ENCODE results near the gene PLAC8L1.
A peak's percentile ranks its signal among the peaks of the same experiment; 100 is the strongest.

Gene PLAC8L1

DNA sequence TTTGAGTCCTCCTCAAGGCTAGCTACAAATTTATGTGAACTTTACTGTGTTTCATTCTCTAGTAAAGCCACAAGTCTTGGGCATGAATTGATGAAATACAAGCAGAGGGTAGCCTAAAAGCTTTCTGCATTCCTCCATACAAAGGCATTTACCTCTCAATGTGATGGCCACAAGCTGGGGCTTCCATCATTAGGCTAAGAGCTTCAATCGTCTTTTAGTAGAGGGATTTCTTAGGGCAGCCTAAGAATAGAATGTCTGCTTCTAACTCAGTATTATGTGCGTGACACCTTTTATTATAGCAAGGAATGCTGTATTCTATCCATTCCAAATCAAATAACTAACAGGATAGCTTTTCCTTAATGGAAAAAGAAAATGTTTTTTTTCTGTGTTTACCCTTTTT lies 3.7 kb downstream of the PLAC8L1 start:
- Histone ChIP-seq H3K4me1 (ENCODE audit: control insufficient read depth in 2 of 2, insufficient read depth in 1 of 2, low read depth in 1 of 2, low read length in 2 of 2) (peaks cover 0 to 2% of the 10 kb centered on the region in 2 donors), H2AFZ (ENCODE audit: low read length) (no peak overlapping the region), H4K91ac (ENCODE audit: low read depth, low read length, poor library complexity) (no peak overlapping the region), H3K23ac (ENCODE audit: low read depth, low read length, poor library complexity) (no peak overlapping the region), H2BK12ac (ENCODE audit: low read length) (no peak overlapping the region), H3K4me3 (ENCODE audit: low read length in 2 of 2) (no peak overlapping the region), H3K9ac (ENCODE audit: low read depth, low read length, poor library complexity) (no peak overlapping the region), H3K18ac (ENCODE audit: low read length) (no peak overlapping the region), H3K27me3 (ENCODE audit: control insufficient read depth in 3 of 3, insufficient read depth in 3 of 3, low read depth in 1 of 3, low read length in 3 of 3) (no peaks in the 10 kb centered on the region), H3K36me3 (replicated peaks in 1 of 2; ENCODE audit: control insufficient read depth in 2 of 2, insufficient read depth in 2 of 2, low read length in 2 of 2) (peaks cover 0 to 10% of the 10 kb centered on the region in 2 donors), H2BK5ac (ENCODE audit: low read length) (no peak overlapping the region), H3K4me2 (ENCODE audit: insufficient read depth, low read length, poor library complexity, severe bottlenecking) (no peak overlapping the region), H3K27ac (replicated peaks; ENCODE audit: low read length) (peak overlapping the region; percentile 50), H3K14ac (ENCODE audit: low read length) (no peak overlapping the region), H4K8ac (ENCODE audit: low read depth, low read length) (no peak overlapping the region), H2BK15ac (ENCODE audit: low read length) (no peak overlapping the region), H2BK120ac (ENCODE audit: low read depth, low read length) (no peak overlapping the region), H3K9me3 (replicated peaks in 1 of 2; ENCODE audit: control insufficient read depth in 2 of 2, insufficient read depth in 1 of 2, low read depth in 1 of 2, low read length in 2 of 2) (no peaks in the 10 kb centered on the region), H3K79me1 (ENCODE audit: low read depth, low read length) (no peaks in the 10 kb centered on the region), H2AK5ac (ENCODE audit: low read depth, low read length) (no peak overlapping the region), H3K4ac (ENCODE audit: low read length) (no peak overlapping the region)
- no peak for DNase-seq (ENCODE audit: low spot score)
- WGBS, 2 donors (ENCODE audit: extremely low coverage in 2 of 2, insufficient read length in 2 of 2, insufficient replicate concordance in 1 of 2), result no CpG with 5 or more reads among the region's 2 CpGs

DNA sequence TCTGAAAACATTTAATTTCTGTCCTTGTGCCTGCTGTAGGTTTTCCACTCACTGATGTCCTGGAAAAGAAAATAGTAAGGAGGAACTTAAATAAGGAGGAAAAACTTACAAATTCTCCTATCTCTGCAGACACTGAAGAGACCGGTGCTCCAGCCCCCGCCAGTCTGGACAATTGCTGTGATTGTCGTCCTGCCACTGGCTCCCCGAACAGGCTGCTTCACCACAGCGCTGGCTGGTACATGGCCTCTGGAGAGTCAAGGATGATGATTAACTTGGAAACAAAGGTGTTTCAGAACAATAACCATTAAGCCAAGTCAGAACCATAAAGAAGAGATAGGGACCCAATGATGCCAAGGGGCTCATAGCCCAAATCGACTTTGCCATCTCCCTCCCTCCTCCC lies 7.3 kb downstream of the PLAC8L1 start:
- no peak overlapping the region for H2AFZ ChIP-seq (ENCODE audit: low read length)
- DNase-seq (ENCODE audit: low spot score), result no peak
- no peak overlapping the region for H4K91ac ChIP-seq (ENCODE audit: low read depth, low read length, poor library complexity)
- H3K79me1 ChIP-seq (ENCODE audit: low read depth, low read length), result no peaks in the 10 kb centered on the region
- H2BK120ac ChIP-seq (ENCODE audit: low read depth, low read length), result no peak overlapping the region
- no peak overlapping the region for H2AK5ac ChIP-seq (ENCODE audit: low read depth, low read length)
- no peak overlapping the region for H3K4ac ChIP-seq (ENCODE audit: low read length)
- H2BK15ac ChIP-seq (ENCODE audit: low read length), result no peak overlapping the region
- H4K8ac ChIP-seq (ENCODE audit: low read depth, low read length), result no peak overlapping the region
- H3K4me2 ChIP-seq (ENCODE audit: insufficient read depth, low read length, poor library complexity, severe bottlenecking), result no peak overlapping the region
- no peak overlapping the region for H3K4me3 ChIP-seq (ENCODE audit: low read length in 2 of 2)
- WGBS, 2 donors (ENCODE audit: extremely low coverage in 2 of 2, insufficient read length in 2 of 2, insufficient replicate concordance in 1 of 2), result no CpG with 5 or more reads among the region's 6 CpGs
- no peak overlapping the region for H3K14ac ChIP-seq (ENCODE audit: low read length)
- H2BK5ac ChIP-seq (ENCODE audit: low read length), result no peak overlapping the region
- peaks cover 0 to 2% of the 10 kb centered on the region in 2 donors for H3K4me1 ChIP-seq (ENCODE audit: control insufficient read depth in 2 of 2, insufficient read depth in 1 of 2, low read depth in 1 of 2, low read length in 2 of 2)
- no peak overlapping the region for H3K23ac ChIP-seq (ENCODE audit: low read depth, low read length, poor library complexity)
- no peaks in the 10 kb centered on the region for H3K36me3 ChIP-seq (replicated peaks in 1 of 2; ENCODE audit: control insufficient read depth in 2 of 2, insufficient read depth in 2 of 2, low read length in 2 of 2)
- no peak overlapping the region for H3K27ac ChIP-seq (replicated peaks; ENCODE audit: low read length)
- H3K18ac ChIP-seq (ENCODE audit: low read length), result no peak overlapping the region
- no peaks in the 10 kb centered on the region for H3K27me3 ChIP-seq (ENCODE audit: control insufficient read depth in 3 of 3, insufficient read depth in 3 of 3, low read depth in 1 of 3, low read length in 3 of 3)
- H3K9ac ChIP-seq (ENCODE audit: low read depth, low read length, poor library complexity), result no peak overlapping the region
- no peak overlapping the region for H2BK12ac ChIP-seq (ENCODE audit: low read length)
- H3K9me3 ChIP-seq (replicated peaks in 1 of 2; ENCODE audit: control insufficient read depth in 2 of 2, insufficient read depth in 1 of 2, low read depth in 1 of 2, low read length in 2 of 2), result no peaks in the 10 kb centered on the region

DNA sequence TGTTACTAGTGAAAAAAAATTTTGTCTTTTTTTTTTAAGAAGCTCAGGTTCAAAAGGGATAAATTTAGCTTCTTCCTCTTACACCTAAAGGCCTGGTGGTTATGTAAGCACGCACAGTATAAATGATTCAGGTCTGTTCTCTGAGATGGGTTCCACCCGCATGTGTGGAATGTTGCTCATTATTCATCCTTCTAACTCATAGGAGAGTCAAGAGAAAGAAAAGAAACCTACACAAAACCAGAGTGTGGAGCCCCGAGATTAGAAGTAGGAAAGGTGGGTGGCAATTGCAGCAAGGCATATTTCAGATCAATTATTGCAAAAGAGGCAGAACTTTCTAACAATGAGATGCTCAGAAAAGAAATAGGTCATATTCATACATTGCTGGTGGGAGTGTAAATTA lies 13.5 kb downstream of the PLAC8L1 start:
- Histone ChIP-seq H3K23ac (ENCODE audit: low read depth, low read length, poor library complexity) (no peak overlapping the region), H3K27ac (replicated peaks; ENCODE audit: low read length) (no peak overlapping the region), H3K36me3 (replicated peaks in 1 of 2; ENCODE audit: control insufficient read depth in 2 of 2, insufficient read depth in 2 of 2, low read length in 2 of 2) (no peaks in the 10 kb centered on the region), H2BK15ac (ENCODE audit: low read length) (no peak overlapping the region), H3K27me3 (ENCODE audit: control insufficient read depth in 3 of 3, insufficient read depth in 3 of 3, low read depth in 1 of 3, low read length in 3 of 3) (no peaks in the 10 kb centered on the region), H2BK5ac (ENCODE audit: low read length) (no peak overlapping the region), H3K4me1 (ENCODE audit: control insufficient read depth in 2 of 2, insufficient read depth in 1 of 2, low read depth in 1 of 2, low read length in 2 of 2) (no peaks in the 10 kb centered on the region), H2BK120ac (ENCODE audit: low read depth, low read length) (no peak overlapping the region), H3K79me1 (ENCODE audit: low read depth, low read length) (no peaks in the 10 kb centered on the region), H3K9me3 (replicated peaks in 1 of 2; ENCODE audit: control insufficient read depth in 2 of 2, insufficient read depth in 1 of 2, low read depth in 1 of 2, low read length in 2 of 2) (no peaks in the 10 kb centered on the region), H3K18ac (ENCODE audit: low read length) (no peak overlapping the region), H2BK12ac (ENCODE audit: low read length) (no peak overlapping the region), H4K91ac (ENCODE audit: low read depth, low read length, poor library complexity) (no peak overlapping the region), H3K4me3 (ENCODE audit: low read length in 2 of 2) (no peak overlapping the region), H2AFZ (ENCODE audit: low read length) (no peak overlapping the region), H2AK5ac (ENCODE audit: low read depth, low read length) (no peak overlapping the region), H3K9ac (ENCODE audit: low read depth, low read length, poor library complexity) (no peak overlapping the region), H3K14ac (ENCODE audit: low read length) (no peak overlapping the region), H3K4me2 (ENCODE audit: insufficient read depth, low read length, poor library complexity, severe bottlenecking) (no peak overlapping the region), H3K4ac (ENCODE audit: low read length) (no peak overlapping the region), H4K8ac (ENCODE audit: low read depth, low read length) (no peak overlapping the region)
- WGBS, 2 donors (ENCODE audit: extremely low coverage in 2 of 2, insufficient read length in 2 of 2, insufficient replicate concordance in 1 of 2), result no CpG with 5 or more reads among the region's 3 CpGs
- DNase-seq (ENCODE audit: low spot score), result no peak

DNA sequence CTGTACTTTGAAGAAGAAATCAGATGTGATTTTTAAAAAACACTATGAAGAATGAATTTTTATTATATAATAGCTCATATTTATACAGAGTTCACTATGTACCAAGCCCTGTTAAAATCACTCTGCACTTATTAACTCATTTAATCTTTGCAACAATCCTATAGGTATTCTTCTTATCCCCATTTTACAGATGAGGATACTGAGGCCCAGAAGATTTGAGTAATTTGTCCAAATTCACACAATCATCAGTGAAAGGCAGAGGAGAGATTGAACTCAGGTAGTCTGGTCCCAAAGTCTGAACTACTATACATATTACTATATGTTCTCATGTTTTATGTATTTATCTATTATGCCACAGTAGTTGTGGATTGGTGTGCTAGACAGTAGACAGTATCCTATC lies 16.1 kb downstream of the PLAC8L1 start:
- Histone ChIP-seq H2BK15ac (ENCODE audit: low read length) (no peak overlapping the region), H2AK5ac (ENCODE audit: low read depth, low read length) (no peak overlapping the region), H3K79me1 (ENCODE audit: low read depth, low read length) (no peaks in the 10 kb centered on the region), H3K4me1 (ENCODE audit: control insufficient read depth in 2 of 2, insufficient read depth in 1 of 2, low read depth in 1 of 2, low read length in 2 of 2) (no peaks in the 10 kb centered on the region), H3K14ac (ENCODE audit: low read length) (no peak overlapping the region), H3K36me3 (replicated peaks in 1 of 2; ENCODE audit: control insufficient read depth in 2 of 2, insufficient read depth in 2 of 2, low read length in 2 of 2) (no peaks in the 10 kb centered on the region), H2BK5ac (ENCODE audit: low read length) (no peak overlapping the region), H3K23ac (ENCODE audit: low read depth, low read length, poor library complexity) (no peak overlapping the region), H2BK12ac (ENCODE audit: low read length) (no peak overlapping the region), H3K18ac (ENCODE audit: low read length) (no peak overlapping the region), H3K4me2 (ENCODE audit: insufficient read depth, low read length, poor library complexity, severe bottlenecking) (no peak overlapping the region), H4K91ac (ENCODE audit: low read depth, low read length, poor library complexity) (no peak overlapping the region), H3K4ac (ENCODE audit: low read length) (no peak overlapping the region), H2BK120ac (ENCODE audit: low read depth, low read length) (no peak overlapping the region), H2AFZ (ENCODE audit: low read length) (no peak overlapping the region), H3K27ac (replicated peaks; ENCODE audit: low read length) (no peak overlapping the region), H3K9ac (ENCODE audit: low read depth, low read length, poor library complexity) (no peak overlapping the region), H3K4me3 (ENCODE audit: low read length in 2 of 2) (no peak overlapping the region), H3K9me3 (replicated peaks in 1 of 2; ENCODE audit: control insufficient read depth in 2 of 2, insufficient read depth in 1 of 2, low read depth in 1 of 2, low read length in 2 of 2) (no peaks in the 10 kb centered on the region), H4K8ac (ENCODE audit: low read depth, low read length) (no peak overlapping the region), H3K27me3 (ENCODE audit: control insufficient read depth in 3 of 3, insufficient read depth in 3 of 3, low read depth in 1 of 3, low read length in 3 of 3) (no peaks in the 10 kb centered on the region)
- no peak for DNase-seq (ENCODE audit: low spot score)

All from neuronal stem cell (in vitro differentiated cells).